Astrocyte (in vitro differentiated cells and primary cell): Measurements from ENCODE around the gene MYO3B. TPM values are rescaled to one million over a fixed set of nuclear protein-coding genes. Genes with fewer than 3 reads are reported as not detected.
"Not testable (repeated sequence)": the region's sequence is repeated elsewhere in the genome, so short reads cannot be mapped to it uniquely, and the experiment has no call there.

ENCODE experiments used
- DNase-seq: peaks from one replicate; pipeline ENCODE4 v3.0.0-alpha.2; 2010; ENCODE audit warnings: low read depth
- FAIRE-seq: peaks from 2 replicates; lab custom pipeline; 2011; peaks lifted over from hg19 to GRCh38; lab: Jason Lieb, UNC
- H2AFZ ChIP-seq: 2 replicates; pipeline ENCODE4 v1.6.0; 2012; ENCODE audit warnings: low read depth, low read length, inconsistent platforms
- H3K27ac ChIP-seq: 2 replicates; pipeline ENCODE4 v1.5.1; 2011; ENCODE audit warnings: low read depth, low read length, inconsistent platforms
- H3K27me3 ChIP-seq: 2 replicates; pipeline ENCODE4 v1.6.0; 2011; ENCODE audit warnings: low read length, inconsistent platforms; ENCODE audit not compliant: insufficient read depth
- H3K36me3 ChIP-seq: 2 replicates; pipeline ENCODE4 v1.5.1; 2011; ENCODE audit warnings: low read length, inconsistent platforms; ENCODE audit not compliant: insufficient read depth
- H3K4me1 ChIP-seq: 2 replicates; pipeline ENCODE4 v1.5.1; 2011; ENCODE audit warnings: low read length, inconsistent platforms; ENCODE audit not compliant: insufficient read depth
- H3K4me2 ChIP-seq: 2 replicates; pipeline ENCODE4 v1.6.0; 2012; ENCODE audit warnings: low read length, inconsistent platforms
- H3K4me3 ChIP-seq: 2 replicates; pipeline ENCODE4 v1.5.1; 2011; ENCODE audit warnings: low read depth, mild to moderate bottlenecking, low read length, inconsistent platforms; ENCODE audit not compliant: insufficient read depth
- H3K79me2 ChIP-seq: 2 replicates; pipeline ENCODE4 v1.6.0; 2012; ENCODE audit warnings: mild to moderate bottlenecking, low read length, inconsistent platforms; ENCODE audit not compliant: insufficient read depth
- H3K9ac ChIP-seq: 2 replicates; pipeline ENCODE4 v1.6.0; 2012; ENCODE audit warnings: mild to moderate bottlenecking, low read length, inconsistent platforms
- H3K9me3 ChIP-seq: 2 replicates; pipeline ENCODE4 v1.5.1; 2012; ENCODE audit warnings: low read depth, mild to moderate bottlenecking, low read length, inconsistent platforms; ENCODE audit not compliant: insufficient read depth
- H4K20me1 ChIP-seq: 2 replicates; pipeline ENCODE4 v1.6.0; 2012; ENCODE audit warnings: low read length, inconsistent platforms; ENCODE audit not compliant: insufficient read depth
- H3K27ac Mint-ChIP-seq: one replicate; pipeline ENCODE4 v1.8.0; 2021; ENCODE audit warnings: mild to moderate bottlenecking, mixed read lengths; ENCODE audit not compliant: unreplicated experiment
- H3K27me3 Mint-ChIP-seq: one replicate; pipeline ENCODE4 v1.8.0; 2021; ENCODE audit warnings: low read depth, mixed read lengths; ENCODE audit not compliant: unreplicated experiment
- H3K36me3 Mint-ChIP-seq: one replicate; pipeline ENCODE4 v1.8.0; 2021; ENCODE audit warnings: low read depth, mixed read lengths; ENCODE audit not compliant: unreplicated experiment
- H3K4me1 Mint-ChIP-seq: one replicate; pipeline ENCODE4 v1.8.0; 2021; ENCODE audit warnings: low read depth, mixed read lengths; ENCODE audit not compliant: unreplicated experiment
- H3K4me3 Mint-ChIP-seq: one replicate; pipeline ENCODE4 v1.8.0; 2021; ENCODE audit warnings: mild to moderate bottlenecking, moderate library complexity, mixed read lengths; ENCODE audit not compliant: unreplicated experiment
- H3K9me3 Mint-ChIP-seq: one replicate; pipeline ENCODE4 v1.8.0; 2021; ENCODE audit warnings: mild to moderate bottlenecking, mixed read lengths; ENCODE audit not compliant: unreplicated experiment
- EZH2 ChIP-seq: IDR thresholded peaks from 2 replicates; pipeline ENCODE4 v1.6.1; 2012; ENCODE audit warnings: mild to moderate bottlenecking, low read length, inconsistent platforms; ENCODE audit not compliant: insufficient read depth
- total RNA-seq: library from RNA; stranded (reverse); gene quantifications from 2 replicates; pipeline ENCODE4 v1.2.1, GENCODE V29; 2021
- TF ChIP-seq, protein P1 (sequence below): IDR thresholded peaks from 2 replicates; pipeline ENCODE4 v1.5.1; 2011; ENCODE audit warnings: low read depth, mild to moderate bottlenecking, inconsistent platforms, low read length, moderate library complexity; ENCODE audit not compliant: insufficient read depth

MYO3B gene
- total RNA-seq, 1 donor from 2014 or later = not detected

DNA sequence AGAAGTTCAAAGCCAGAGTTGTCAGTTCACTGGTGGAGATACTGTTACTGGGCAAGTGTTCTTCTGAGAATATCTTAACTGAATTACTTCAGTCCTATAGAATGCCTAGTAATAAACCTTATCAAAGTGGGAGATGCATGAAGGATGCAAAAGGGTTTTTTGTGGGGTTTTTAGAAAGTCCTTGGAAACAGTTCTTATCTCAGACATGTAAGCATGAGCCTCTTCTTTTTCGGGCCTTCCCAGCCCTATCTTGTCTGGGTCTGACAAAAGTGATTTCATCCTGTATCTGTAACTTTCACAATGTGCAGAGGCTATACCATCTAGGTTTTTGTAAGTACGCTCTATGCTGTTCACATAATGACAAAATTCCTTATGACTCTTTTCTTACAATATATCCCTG lies 255.5 kb downstream of the MYO3B start:
- H3K27ac ChIP-seq = no peak overlapping the region
- no peaks in the 10 kb centered on the region for H3K4me1 ChIP-seq
- H3K27me3 Mint-ChIP-seq = no peaks in the 10 kb centered on the region
- H3K79me2 ChIP-seq = no peaks in the 10 kb centered on the region
- H3K36me3 Mint-ChIP-seq = no peaks in the 10 kb centered on the region
- FAIRE-seq = no peak
- no peaks in the 10 kb centered on the region for H3K9me3 ChIP-seq
- H3K9me3 Mint-ChIP-seq = no peaks in the 10 kb centered on the region
- DNase-seq = no peak
- H3K27me3 ChIP-seq = peaks cover 2% of the 10 kb centered on the region
- H3K4me3 ChIP-seq = no peak overlapping the region
- H3K9ac ChIP-seq = no peak overlapping the region
- peaks cover 15% of the 10 kb centered on the region for H3K4me1 Mint-ChIP-seq
- no peaks in the 10 kb centered on the region for H3K36me3 ChIP-seq
- no peak overlapping the region for H2AFZ ChIP-seq
- H3K27ac Mint-ChIP-seq = no peak overlapping the region
- TF ChIP-seq EZH2 = no peak
- TF ChIP-seq, protein P1, sequence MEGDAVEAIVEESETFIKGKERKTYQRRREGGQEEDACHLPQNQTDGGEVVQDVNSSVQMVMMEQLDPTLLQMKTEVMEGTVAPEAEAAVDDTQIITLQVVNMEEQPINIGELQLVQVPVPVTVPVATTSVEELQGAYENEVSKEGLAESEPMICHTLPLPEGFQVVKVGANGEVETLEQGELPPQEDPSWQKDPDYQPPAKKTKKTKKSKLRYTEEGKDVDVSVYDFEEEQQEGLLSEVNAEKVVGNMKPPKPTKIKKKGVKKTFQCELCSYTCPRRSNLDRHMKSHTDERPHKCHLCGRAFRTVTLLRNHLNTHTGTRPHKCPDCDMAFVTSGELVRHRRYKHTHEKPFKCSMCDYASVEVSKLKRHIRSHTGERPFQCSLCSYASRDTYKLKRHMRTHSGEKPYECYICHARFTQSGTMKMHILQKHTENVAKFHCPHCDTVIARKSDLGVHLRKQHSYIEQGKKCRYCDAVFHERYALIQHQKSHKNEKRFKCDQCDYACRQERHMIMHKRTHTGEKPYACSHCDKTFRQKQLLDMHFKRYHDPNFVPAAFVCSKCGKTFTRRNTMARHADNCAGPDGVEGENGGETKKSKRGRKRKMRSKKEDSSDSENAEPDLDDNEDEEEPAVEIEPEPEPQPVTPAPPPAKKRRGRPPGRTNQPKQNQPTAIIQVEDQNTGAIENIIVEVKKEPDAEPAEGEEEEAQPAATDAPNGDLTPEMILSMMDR = no peak
- H3K4me3 Mint-ChIP-seq = no peak overlapping the region
- no peaks in the 10 kb centered on the region for H4K20me1 ChIP-seq
- no peak overlapping the region for H3K4me2 ChIP-seq

DNA sequence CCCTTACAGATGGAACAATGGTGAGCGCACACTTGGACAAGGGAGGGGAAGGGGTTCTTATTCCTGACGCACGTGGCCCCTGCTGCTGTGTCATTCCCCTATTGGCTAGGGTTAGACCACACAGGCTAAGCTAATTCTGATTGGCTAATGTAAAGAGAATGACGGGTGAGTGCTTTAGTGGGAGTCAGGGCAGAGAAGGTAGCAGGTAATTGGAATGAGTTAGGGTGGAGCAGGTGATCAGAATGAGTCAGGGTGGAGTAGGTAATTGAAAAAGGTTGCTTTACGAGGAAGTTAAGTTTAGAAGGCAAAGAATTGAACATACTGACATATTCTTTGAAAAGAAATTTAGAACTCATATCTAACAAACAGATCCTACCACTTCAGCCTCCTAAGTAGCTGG lies 256.4 kb downstream of the MYO3B start:
- H3K9ac ChIP-seq, H3K36me3 ChIP-seq, H3K4me2 ChIP-seq, H3K79me2 ChIP-seq, H3K4me3 ChIP-seq, H3K27ac ChIP-seq, H4K20me1 ChIP-seq, H3K27me3 ChIP-seq, H3K36me3 Mint-ChIP-seq, DNase-seq, H3K27me3 Mint-ChIP-seq, H3K4me1 ChIP-seq, FAIRE-seq, H3K9me3 ChIP-seq, H3K4me3 Mint-ChIP-seq, H2AFZ ChIP-seq, H3K27ac Mint-ChIP-seq, H3K9me3 Mint-ChIP-seq: not testable (repeated sequence)
- H3K4me1 Mint-ChIP-seq = peaks cover 15% of the 10 kb centered on the region

DNA sequence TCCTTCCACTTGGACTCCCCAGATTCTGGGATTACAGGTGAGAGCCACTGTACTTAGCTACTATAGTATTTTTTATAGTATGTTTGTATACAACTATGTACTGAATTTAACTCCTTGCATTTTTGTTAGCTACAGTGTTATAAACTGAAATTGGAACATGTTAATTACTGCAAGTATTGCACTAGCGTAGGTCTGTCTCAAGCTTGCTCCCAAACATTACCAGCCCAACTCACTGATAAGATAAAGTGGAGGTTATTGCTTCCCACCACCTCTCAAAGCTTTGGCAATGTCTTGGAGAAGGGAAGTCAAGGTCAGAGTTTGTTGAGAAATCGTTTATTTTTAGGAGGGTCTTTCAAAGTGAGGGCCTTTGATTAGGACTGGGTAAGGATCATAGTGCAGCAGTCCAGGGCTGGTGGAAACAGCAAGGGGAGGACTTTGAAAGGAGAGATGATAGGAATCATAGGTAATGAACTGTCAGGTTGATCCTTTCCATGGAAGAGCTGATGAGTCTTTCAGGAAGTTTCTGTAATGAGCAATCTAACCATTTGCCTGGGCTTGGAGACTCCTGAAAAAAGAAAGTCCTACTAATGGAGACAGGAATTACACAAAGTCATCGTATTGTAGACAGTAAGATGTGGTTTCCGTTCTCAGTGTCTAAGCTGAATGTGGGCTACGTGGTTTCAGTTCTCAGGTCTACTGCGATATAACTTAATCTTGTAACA lies 257.1 kb downstream of the MYO3B start:
- Histone ChIP-seq H3K27me3 (peaks cover 2% of the 10 kb centered on the region), H3K4me2 (no peak overlapping the region), H2AFZ (no peak overlapping the region), H3K9ac (no peak overlapping the region), H3K4me3 (no peak overlapping the region), H3K79me2 (no peaks in the 10 kb centered on the region), H3K9me3 (no peaks in the 10 kb centered on the region), H4K20me1 (no peaks in the 10 kb centered on the region), H3K36me3 (no peaks in the 10 kb centered on the region), H3K4me1 (no peaks in the 10 kb centered on the region), H3K27ac (no peak overlapping the region)
- TF ChIP-seq EZH2 = no peak
- TF ChIP-seq, protein P1 = no peak
- FAIRE-seq (no peak), DNase-seq (no peak)
- Mint-ChIP-seq H3K36me3 (no peaks in the 10 kb centered on the region), H3K4me1 (peaks cover 15% of the 10 kb centered on the region), H3K27me3 (no peaks in the 10 kb centered on the region), H3K4me3 (no peak overlapping the region), H3K9me3 (no peaks in the 10 kb centered on the region), H3K27ac (no peak overlapping the region)
